Inflammatory macrophage (primary cell): ENCODE results near the gene SCYL2.
"Not testable (repeated sequence)": the region's sequence is repeated elsewhere in the genome, so short reads cannot be mapped to it uniquely, and the experiment has no call there.

Experiments
- DNase-seq, 2 donors: peaks; one replicate each; pipeline ENCODE4 v3.0.0-alpha.2; 2020 to 2022

SCYL2 gene

GRCh38 chr12:100265732-100266584 is 1.0 kb upstream of the SCYL2 start:
- DNase-seq: no peak

- DNase-seq: no peak
These were observed 467 bp upstream of the SCYL2 start for GRCh38 chr12:100266585-100266834.

GRCh38 chr12:100267603-100268281 is 765 bp downstream of the SCYL2 start:
- DNase-seq: peak in 1 of 2 donors; percentile 3

- DNase-seq: no peak
These were observed 2.0 kb downstream of the SCYL2 start for GRCh38 chr12:100268835-100269564.

GRCh38 chr12:100273782-100274181 is 6.8 kb downstream of the SCYL2 start:
- DNase-seq: no peak

GRCh38 chr12:100274291-100274690 is 7.3 kb downstream of the SCYL2 start:
- DNase-seq: no peak

- no peak for DNase-seq
These were observed 12.2 kb downstream of the SCYL2 start for GRCh38 chr12:100279159-100279558.

- DNase-seq: no peak
These were observed 12.7 kb downstream of the SCYL2 start for GRCh38 chr12:100279607-100280244.

GRCh38 chr12:100284556-100284955 is 17.6 kb downstream of the SCYL2 start:
- not testable (repeated sequence) for DNase-seq

GRCh38 chr12:100289038-100289437 is 22.1 kb downstream of the SCYL2 start:
- DNase-seq: no peak

GRCh38 chr12:100290016-100290415 is 23.0 kb downstream of the SCYL2 start:
- DNase-seq: no peak

GRCh38 chr12:100293017-100293416 is 26.0 kb downstream of the SCYL2 start:
- no peak for DNase-seq

- DNase-seq: not testable (repeated sequence)
These were observed 27.4 kb downstream of the SCYL2 start for GRCh38 chr12:100294366-100294765.

- DNase-seq: no peak
These were observed 29.0 kb downstream of the SCYL2 start for GRCh38 chr12:100295764-100296555.

GRCh38 chr12:100302081-100302480 is 35.1 kb downstream of the SCYL2 start:
- DNase-seq: no peak

- DNase-seq: no peak
These were observed 36.9 kb downstream of the SCYL2 start for GRCh38 chr12:100303831-100304230.

GRCh38 chr12:100304334-100304733 is 37.4 kb downstream of the SCYL2 start:
- DNase-seq: not testable (repeated sequence)

- DNase-seq: not testable (repeated sequence)
These were observed 41.2 kb downstream of the SCYL2 start for GRCh38 chr12:100308138-100308537.

- DNase-seq: no peak
These were observed 44.3 kb downstream of the SCYL2 start for GRCh38 chr12:100311317-100311716.

GRCh38 chr12:100317371-100317770 is 50.4 kb downstream of the SCYL2 start:
- no peak for DNase-seq

- no peak for DNase-seq
These were observed 57.5 kb downstream of the SCYL2 start for GRCh38 chr12:100324498-100324897.

GRCh38 chr12:100326208-100326607 is 59.2 kb downstream of the SCYL2 start:
- no peak for DNase-seq
